ENCODE measurements around the gene SSH3. TPM values are rescaled to one million over a fixed set of nuclear protein-coding genes. Genes with fewer than 3 reads are reported as not detected.

Gene SSH3
- total RNA-seq, 1 experiment from 2014 or later = 57.8 TPM

- peaks cover 10 to 25% of the 10 kb centered on the region in 2 experiments; a peak in 3 of 4 replicates for H3K4me1 ChIP-seq (ENCODE audit: control insufficient read depth in 1 of 2, insufficient read depth in 2 of 2, low read length in 2 of 2)
- DNase-seq (ENCODE audit: low read depth, low spot score) = no peak
- no peaks in the 10 kb centered on the region for H3K9me2 ChIP-seq (ENCODE audit: insufficient read depth)
- no TSS peak for BruUV-seq (replicated peaks)
- no peak overlapping the region for H3K27ac ChIP-seq (ENCODE audit: low read depth, low read length)
- intact Hi-C loops (cut with micrococcal nuclease) = no loop called here
- no peaks in the 10 kb centered on the region for H4K20me1 ChIP-seq (ENCODE audit: insufficient read depth)
- no peaks in the 10 kb centered on the region for H3K9me3 ChIP-seq (ENCODE audit: control insufficient read depth in 1 of 2, insufficient read depth in 1 of 2, low read depth in 1 of 2, low read length in 2 of 2)
- H3K9ac ChIP-seq (ENCODE audit: low read length) = no peak overlapping the region
- ChIA-PET POLR2A (no interaction called here), RAD21 (ENCODE audit: low non-redundant PET in 1 of 2, low total read pairs in 2 of 2, uncharacterized antibody in 2 of 2, unreplicated experiment in 2 of 2) (no interaction called here), CTCF (no interaction called here)
- no peak overlapping the region for H3K4me3 ChIP-seq (replicated peaks in 1 of 2; ENCODE audit: low read depth in 1 of 2, low read length in 2 of 2)
- ATAC-seq = no peak
- no peak overlapping the region for H3K4me2 ChIP-seq (ENCODE audit: low read length)
- H3K36me3 ChIP-seq (ENCODE audit: control insufficient read depth in 1 of 2, insufficient read depth in 2 of 2, low read length in 2 of 2) = peaks cover 0 to 9% of the 10 kb centered on the region in 2 experiments; a peak in 3 of 4 replicates
- no peaks in the 10 kb centered on the region for H3K79me2 ChIP-seq (ENCODE audit: insufficient read depth, low read length)
- 0 out of 6 replicates have a peak, but pooled peaks of 2 of the 3 experiments have one; percentile 12 to 15 for TF ChIP-seq CTCF (IDR thresholded peaks at IDR 0.05 in 2 of 3, conservative IDR thresholded peaks at IDR 0.05 in 1 of 3; ENCODE audit: borderline replicate concordance in 1 of 3, insufficient read depth in 1 of 3, low read depth in 2 of 3, low read length in 2 of 3)
- TF ChIP-seq ELF1 (IDR thresholded peaks at IDR 0.05; ENCODE audit: borderline replicate concordance, low read depth) = no peak
- no peaks in the 10 kb centered on the region for H3K27me3 ChIP-seq (ENCODE audit: insufficient read depth, low read length)
- H2AFZ ChIP-seq (ENCODE audit: low read depth, low read length, poor library complexity, severe bottlenecking) = no peak overlapping the region
Measured at GRCh38 chr11:67311556-67312082, 8.3 kb downstream of the SSH3 start.

- no TSS peak for BruUV-seq (replicated peaks)
- Histone ChIP-seq H3K4me2 (ENCODE audit: low read length) (peak overlapping the region; percentile 51), H3K4me3 (replicated peaks in 1 of 2; ENCODE audit: low read depth in 1 of 2, low read length in 2 of 2) (no peak overlapping the region), H2AFZ (ENCODE audit: low read depth, low read length, poor library complexity, severe bottlenecking) (no peak overlapping the region), H3K4me1 (ENCODE audit: control insufficient read depth in 1 of 2, insufficient read depth in 2 of 2, low read length in 2 of 2) (peaks cover 10 to 29% of the 10 kb centered on the region in 2 experiments; a peak in 3 of 4 replicates), H3K27me3 (ENCODE audit: insufficient read depth, low read length) (no peaks in the 10 kb centered on the region), H3K79me2 (ENCODE audit: insufficient read depth, low read length) (no peaks in the 10 kb centered on the region), H4K20me1 (ENCODE audit: insufficient read depth) (no peaks in the 10 kb centered on the region), H3K9ac (ENCODE audit: low read length) (peak overlapping the region; percentile 13; the same call in 1 of the 2 replicates), H3K9me2 (ENCODE audit: insufficient read depth) (no peaks in the 10 kb centered on the region), H3K9me3 (ENCODE audit: control insufficient read depth in 1 of 2, insufficient read depth in 1 of 2, low read depth in 1 of 2, low read length in 2 of 2) (no peaks in the 10 kb centered on the region), H3K27ac (ENCODE audit: low read depth, low read length) (peak overlapping the region; percentile 16), H3K36me3 (ENCODE audit: control insufficient read depth in 1 of 2, insufficient read depth in 2 of 2, low read length in 2 of 2) (peaks cover 0 to 6% of the 10 kb centered on the region in 2 experiments; a peak in 3 of 4 replicates)
- ChIA-PET POLR2A (no interaction called here), CTCF (no interaction called here), RAD21 (ENCODE audit: low non-redundant PET in 1 of 2, low total read pairs in 2 of 2, uncharacterized antibody in 2 of 2, unreplicated experiment in 2 of 2) (no interaction called here)
- intact Hi-C loops (cut with micrococcal nuclease) = no loop called here
- no peak for DNase-seq (ENCODE audit: low read depth, low spot score)
- TF ChIP-seq SIN3A (IDR thresholded peaks at IDR 0.05; ENCODE audit: low read depth) (peak; percentile 47; the same call in 1 of the 2 replicates), POLR2A (IDR thresholded peaks at IDR 0.05; ENCODE audit: borderline replicate concordance, extremely low read depth, insufficient read depth, insufficient read length) (no peak), EGR1 (IDR thresholded peaks at IDR 0.05; ENCODE audit: low read depth) (peak; percentile 64), JUND (IDR thresholded peaks at IDR 0.05) (no peak), POLR2AphosphoS5 (IDR thresholded peaks at IDR 0.05; ENCODE audit: low read depth, low read length) (peak; percentile 27; the same call in 1 of the 2 replicates), SP1 (IDR thresholded peaks at IDR 0.05; ENCODE audit: low read depth) (peak; percentile 71), MAX (IDR thresholded peaks at IDR 0.05) (peak; percentile 82)
- ATAC-seq = no peak
Measured at GRCh38 chr11:67312187-67313021, 9.1 kb downstream of the SSH3 start.

Measured in HCT116 (cell line).